IMR-90 (cell line): Measurements from ENCODE around the gene ZNF385D. TPM values are rescaled to one million over a fixed set of nuclear protein-coding genes. Genes with fewer than 3 reads are reported as not detected.

Source experiments
- ATAC-seq: fragments of 200-7000 bp; cut with Tn5 transposase; 2 replicates; pipeline ENCODE4 v1.9.1; 2020; ENCODE audit warnings: low read depth, mild to moderate bottlenecking, moderate library complexity
- BruUV-seq: library from RNA; stranded (reverse); fragments of 400-500 nt; replicated peaks from 2 replicates; lab custom pipeline; 2021; lab: Mats Ljungman, UMichigan
- CTCF ChIA-PET: fragments of 300-600 bp; formaldehyde crosslinking; extraction: SDS; loops from one replicate; lab custom pipeline; 2021; ENCODE audit warnings: antibody characterized with exemption; lab: Yijun Ruan, JAX
- POLR2A ChIA-PET: fragments of 300-600 bp; sonication (Branson Sonifier 250); formaldehyde crosslinking; loops from one replicate; lab custom pipeline; 2022; ENCODE audit warnings: antibody characterized with exemption; ENCODE audit not compliant: unreplicated experiment; lab: Charles Lee
- DNase-seq: peaks from one replicate; pipeline ENCODE4 v3.0.0; 2013
- H2AFZ ChIP-seq: replicated peaks from 2 replicates; pipeline ENCODE3; 2013; ENCODE audit warnings: low read length, mild to moderate bottlenecking; ENCODE audit not compliant: poor library complexity
- H2AK5ac ChIP-seq: 2 replicates; pipeline ENCODE4 v1.6.1; 2013; ENCODE audit warnings: low read depth, low read length, inconsistent platforms
- H2AK9ac ChIP-seq: replicated peaks from 2 replicates; pipeline ENCODE3; 2013; ENCODE audit warnings: mild to moderate bottlenecking, low read depth, low read length, moderate library complexity; ENCODE audit not compliant: poor library complexity
- H2BK120ac ChIP-seq: 2 replicates; pipeline ENCODE4 v1.6.1; 2013; ENCODE audit warnings: low read depth, low read length, inconsistent platforms
- H2BK15ac ChIP-seq: 3 replicates; pipeline ENCODE4 v1.6.1; 2013; ENCODE audit warnings: low read depth, low read length, inconsistent platforms
- H2BK20ac ChIP-seq: 2 replicates; pipeline ENCODE4 v1.6.1; 2013; ENCODE audit warnings: low read depth, mild to moderate bottlenecking, inconsistent platforms, low read length, moderate library complexity
- H2BK5ac ChIP-seq: 2 replicates; pipeline ENCODE4 v1.6.1; 2013; ENCODE audit warnings: mild to moderate bottlenecking, low read depth, low read length, inconsistent platforms; ENCODE audit not compliant: poor library complexity, severe bottlenecking
- H3K14ac ChIP-seq: replicated peaks from 2 replicates; pipeline ENCODE4 v1.6.1; 2013; ENCODE audit warnings: low read depth, low read length, inconsistent platforms
- H3K18ac ChIP-seq: 2 replicates; pipeline ENCODE4 v1.6.1; 2013; ENCODE audit warnings: low read depth, low read length, control low read depth
- H3K23ac ChIP-seq: 2 replicates; pipeline ENCODE4 v1.6.1; 2013; ENCODE audit warnings: low read depth, low read length, inconsistent platforms
- H3K27ac ChIP-seq: 2 replicates; pipeline ENCODE4 v1.5.1; 2013; ENCODE audit warnings: mild to moderate bottlenecking, control low read depth, low read length; ENCODE audit not compliant: insufficient read depth
- H3K27me3 ChIP-seq: 2 replicates; pipeline ENCODE4 v1.6.1; 2013; ENCODE audit warnings: low read length; ENCODE audit not compliant: control insufficient read depth, insufficient read depth
- H3K36me3 ChIP-seq: 2 replicates; pipeline ENCODE4 v1.6.1; 2013; ENCODE audit warnings: low read length, mixed read lengths; ENCODE audit not compliant: control insufficient read depth, insufficient read depth
- H3K4ac ChIP-seq: 2 replicates; pipeline ENCODE4 v1.6.1; 2013; ENCODE audit warnings: low read depth, low read length, inconsistent platforms
- H3K4me1 ChIP-seq: 2 replicates; pipeline ENCODE4 v1.6.1; 2013; ENCODE audit warnings: low read length, mixed read lengths; ENCODE audit not compliant: control insufficient read depth, insufficient read depth
- H3K4me2 ChIP-seq: 2 replicates; pipeline ENCODE4 v1.6.1; 2013; ENCODE audit warnings: low read depth, mild to moderate bottlenecking, control low read depth, low read length, moderate library complexity
- H3K4me3 ChIP-seq: 2 replicates; pipeline ENCODE4 v1.5.1; 2013; ENCODE audit warnings: low read depth, mild to moderate bottlenecking, control low read depth, low read length, moderate library complexity; ENCODE audit not compliant: insufficient read depth
- H3K56ac ChIP-seq: 2 replicates; pipeline ENCODE4 v1.6.1; 2013; ENCODE audit warnings: low read length, inconsistent platforms; ENCODE audit not compliant: insufficient read depth; ENCODE audit errors: extremely low read depth
- H3K79me1 ChIP-seq, 2 experiments: 2 replicates each; pipeline ENCODE4 v1.6.1; 2013; ENCODE audit warnings: low read length in 2 of 2, inconsistent platforms in 1 of 2, low read depth in 1 of 2
- H3K9ac ChIP-seq: 2 replicates; pipeline ENCODE4 v1.6.1; 2013; ENCODE audit warnings: low read depth, low read length, control low read depth
- H3K9me1 ChIP-seq: 2 replicates; pipeline ENCODE4 v1.6.1; 2013; ENCODE audit warnings: low read length, inconsistent platforms; ENCODE audit not compliant: insufficient read depth
- H3K9me3 ChIP-seq: 2 replicates; pipeline ENCODE4 v1.6.1; 2013; ENCODE audit warnings: low read length; ENCODE audit not compliant: control insufficient read depth, insufficient read depth
- H4K20me1 ChIP-seq: 2 replicates; pipeline ENCODE4 v1.6.1; 2013; ENCODE audit warnings: low read length, inconsistent platforms; ENCODE audit not compliant: insufficient read depth
- H4K5ac ChIP-seq: 2 replicates; pipeline ENCODE4 v1.6.1; 2013; ENCODE audit warnings: mild to moderate bottlenecking, low read depth, low read length, control low read depth
- H4K8ac ChIP-seq, 2 experiments: 2 replicates each; pipeline ENCODE4 v1.6.1; 2013; ENCODE audit warnings: low read depth in 2 of 2, low read length in 2 of 2, control low read depth in 1 of 2, inconsistent platforms in 1 of 2
- H4K91ac ChIP-seq: 2 replicates; pipeline ENCODE4 v1.6.1; 2013; ENCODE audit warnings: low read depth, low read length, inconsistent platforms; ENCODE audit not compliant: insufficient read depth
- BHLHE40 ChIP-seq: fragments of 150-350 bp; IDR thresholded peaks from 2 replicates; pipeline ENCODE4 v1.6.1; 2016; ENCODE audit warnings: mild to moderate bottlenecking, low read depth, low read length
- CEBPB ChIP-seq: IDR thresholded peaks from 2 replicates; pipeline ENCODE4 v1.6.1; 2012; ENCODE audit warnings: low read depth, low read length, improper control_type of control experiment
- CTCF ChIP-seq: conservative IDR thresholded peaks from 2 replicates; pipeline ENCODE4 v1.5.1; 2012; ENCODE audit warnings: mild to moderate bottlenecking, low read depth, low read length, improper control_type of control experiment
- ELK1 ChIP-seq: fragments of 150-350 bp; IDR thresholded peaks from 2 replicates; pipeline ENCODE4 v1.6.1; 2016; ENCODE audit warnings: low read depth, mild to moderate bottlenecking, low read length, moderate library complexity, borderline replicate concordance
- FOS ChIP-seq: fragments of 150-350 bp; IDR thresholded peaks from 2 replicates; pipeline ENCODE4 v1.6.1; 2016; ENCODE audit warnings: low read depth, low read length
- MAFK ChIP-seq: IDR thresholded peaks from 2 replicates; pipeline ENCODE4 v1.6.1; 2012; ENCODE audit warnings: low read depth, low read length, improper control_type of control experiment
- MAZ ChIP-seq: IDR thresholded peaks from 2 replicates; pipeline ENCODE4 v1.6.1; 2012; ENCODE audit warnings: low read depth, mild to moderate bottlenecking, low read length, improper control_type of control experiment, moderate library complexity, borderline replicate concordance
- MXI1 ChIP-seq: IDR thresholded peaks from 2 replicates; pipeline ENCODE4 v1.6.1; 2012; ENCODE audit warnings: low read depth, mild to moderate bottlenecking, low read length, moderate library complexity, borderline replicate concordance
- NFE2L2 ChIP-seq: fragments of 150-350 bp; IDR thresholded peaks from 2 replicates; pipeline ENCODE4 v1.6.1; 2016; ENCODE audit warnings: low read depth, mild to moderate bottlenecking, low read length
- RCOR1 ChIP-seq: IDR thresholded peaks from 2 replicates; pipeline ENCODE4 v1.6.1; 2012; ENCODE audit warnings: mild to moderate bottlenecking, low read length, improper control_type of control experiment; ENCODE audit not compliant: insufficient replicate concordance
- RFX5 ChIP-seq: IDR thresholded peaks from 2 replicates; pipeline ENCODE4 v1.8.0; 2012; ENCODE audit warnings: low read depth, mild to moderate bottlenecking, low read length, moderate library complexity
- SMC3 ChIP-seq: fragments of 150-350 bp; IDR thresholded peaks from 2 replicates; pipeline ENCODE4 v1.6.1; 2016; ENCODE audit warnings: low read depth, mild to moderate bottlenecking, antibody characterized with exemption, low read length, moderate library complexity
- USF2 ChIP-seq: fragments of 150-350 bp; IDR thresholded peaks from 2 replicates; pipeline ENCODE4 v1.6.1; 2017; ENCODE audit warnings: mild to moderate bottlenecking, antibody characterized with exemption, low read length, low read depth
- WGBS, 2 experiments: methylation state at CpG; one replicate each; pipeline versions ENCODE4 v1.1.5 to v1.1.7; 2013; ENCODE audit warnings: missing lambda C conversion rate in 2 of 2; ENCODE audit not compliant: insufficient read length in 1 of 2; ENCODE audit errors: extremely low coverage in 2 of 2; 5-methylcytosine and 5-hydroxymethylcytosine counted together
- dilution Hi-C: fragments of 300-500 bp; cut with HindIII; formaldehyde crosslinking; loops from one replicate; pipeline ENCODE4 v1.14.3; 2018; ENCODE audit warnings: low sequenced_read_pairs; ENCODE audit not compliant: unreplicated experiment
- in situ Hi-C: fragments of 300-500 bp; cut with MboI; formaldehyde crosslinking; loops from 3 replicates; pipeline ENCODE4 v1.14.3; 2019; ENCODE audit warnings: low sequenced_read_pairs, inconsistent platforms, mixed read lengths
- intact Hi-C: fragments of 100-400 bp; cut with micrococcal nuclease; formaldehyde crosslinking; loops from 2 replicates; pipeline ENCODE4 v1.10.0; 2022
- polyA plus RNA-seq, 3 experiments: library from polyadenylated mRNA; depleted of rRNA; stranded (reverse); fragments of >200 nt; gene quantifications; 2 replicates each; pipeline ENCODE4 v1.2.3, GENCODE V29; 2012; ENCODE audit warnings: low replicate concordance in 1 of 3
- total RNA-seq: library from RNA; depleted of rRNA; stranded (reverse); fragments of >200 nt; gene quantifications from 2 replicates; pipeline ENCODE4 v1.2.3, GENCODE V29; 2012

The ZNF385D gene
- total and polyA plus RNA-seq, 2 of the 4 experiments (the other 2 are of a cell fraction) = 0.18 to 2.4 TPM

- no peaks in the 10 kb centered on the region for H4K20me1 ChIP-seq
- H3K18ac ChIP-seq = no peak overlapping the region
- no peak overlapping the region for H2BK120ac ChIP-seq
- no peaks in the 10 kb centered on the region for H3K36me3 ChIP-seq
- no peaks in the 10 kb centered on the region for H3K79me1 ChIP-seq
- no peak overlapping the region for H3K4me3 ChIP-seq
- H3K9me1 ChIP-seq = no peaks in the 10 kb centered on the region
- DNase-seq = no peak
- H3K23ac ChIP-seq = no peak overlapping the region
- intact Hi-C loops = no loop called here
- no peak overlapping the region for H4K8ac ChIP-seq
- H3K4ac ChIP-seq = no peak overlapping the region
- H3K14ac ChIP-seq = no peak overlapping the region
- ChIA-PET POLR2A (no interaction called here), CTCF (no interaction called here)
- WGBS, 2 experiments = no CpG with 5 or more reads among the region's 2 CpGs
- no peak overlapping the region for H4K5ac ChIP-seq
- H3K56ac ChIP-seq = no peak overlapping the region
- ATAC-seq = no peak
- dilution Hi-C loops = no loop called here
- no peak overlapping the region for H2AK5ac ChIP-seq
- BruUV-seq = no TSS peak
- TF ChIP-seq CTCF = no peak
- no peak for TF ChIP-seq RFX5
- no peak for TF ChIP-seq RCOR1
- no peak for TF ChIP-seq NFE2L2
- TF ChIP-seq CEBPB = no peak
- no peak for TF ChIP-seq USF2
- no peak for TF ChIP-seq MAZ
- TF ChIP-seq SMC3 = no peak
- no peak for TF ChIP-seq MAFK
- no peak for TF ChIP-seq FOS
- no peak for TF ChIP-seq BHLHE40
- no peak for TF ChIP-seq MXI1
- no peak for TF ChIP-seq ELK1
- no peak overlapping the region for H4K91ac ChIP-seq
- no peak overlapping the region for H2BK5ac ChIP-seq
- H3K4me2 ChIP-seq = no peak overlapping the region
- H3K9me3 ChIP-seq = no peaks in the 10 kb centered on the region
- H3K27me3 ChIP-seq = no peaks in the 10 kb centered on the region
- H2BK15ac ChIP-seq = no peak overlapping the region
- no peak overlapping the region for H2BK20ac ChIP-seq
- H2AFZ ChIP-seq = no peak overlapping the region
- in situ Hi-C loops = no loop called here
- no peaks in the 10 kb centered on the region for H3K4me1 ChIP-seq
- H3K27ac ChIP-seq = no peak overlapping the region
- H2AK9ac ChIP-seq = no peak overlapping the region
- no peak overlapping the region for H3K9ac ChIP-seq
Observed at GRCh38 chr3:21786438-21786797, 35.4 kb upstream of the ZNF385D start.
